Measurements from ENCODE around the gene GSG1L.

Gene GSG1L

DNA sequence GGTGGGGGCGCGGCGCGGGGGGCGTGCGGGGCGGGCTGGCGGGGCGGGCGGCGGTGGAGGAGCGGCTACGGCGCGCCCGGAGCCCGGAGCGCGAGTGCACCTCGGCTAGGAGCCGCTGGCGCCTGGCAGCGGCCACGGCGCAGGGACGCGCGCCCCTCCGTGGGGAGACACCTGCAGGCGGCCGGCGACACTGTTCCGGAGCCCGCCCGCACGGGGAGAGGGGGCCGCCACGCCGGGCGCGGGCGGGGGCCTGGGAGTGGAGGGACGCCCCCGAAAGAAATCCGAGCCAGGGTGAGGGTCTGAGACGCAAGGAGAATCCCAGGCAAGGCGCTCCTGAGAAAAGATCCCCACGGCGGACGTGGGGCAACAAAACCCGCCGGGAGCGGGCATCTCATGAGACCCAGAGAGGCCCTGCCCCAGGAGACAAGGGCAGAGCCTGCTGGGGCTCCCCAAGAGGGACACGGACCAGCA, at the start of gene GSG1L:
GSG1L (minus strand) TSS at position 124 of the 471 bp plus-strand sequence. CDS start 290 bp downstream, outside the sequence.
- no peaks in the 10 kb centered on the region for H3K9me3 ChIP-seq (ENCODE audit: severe bottlenecking)
- DNase-seq = peak; percentile 44
- peak within 1 kb of the TSS; percentile 51 for H3K4me3 ChIP-seq (ENCODE audit: low read depth, low read length)
- H3K27me3 ChIP-seq (ENCODE audit: insufficient read depth, low read depth, severe bottlenecking) = no peaks in the 10 kb centered on the region
- TF ChIP-seq, protein P1, sequence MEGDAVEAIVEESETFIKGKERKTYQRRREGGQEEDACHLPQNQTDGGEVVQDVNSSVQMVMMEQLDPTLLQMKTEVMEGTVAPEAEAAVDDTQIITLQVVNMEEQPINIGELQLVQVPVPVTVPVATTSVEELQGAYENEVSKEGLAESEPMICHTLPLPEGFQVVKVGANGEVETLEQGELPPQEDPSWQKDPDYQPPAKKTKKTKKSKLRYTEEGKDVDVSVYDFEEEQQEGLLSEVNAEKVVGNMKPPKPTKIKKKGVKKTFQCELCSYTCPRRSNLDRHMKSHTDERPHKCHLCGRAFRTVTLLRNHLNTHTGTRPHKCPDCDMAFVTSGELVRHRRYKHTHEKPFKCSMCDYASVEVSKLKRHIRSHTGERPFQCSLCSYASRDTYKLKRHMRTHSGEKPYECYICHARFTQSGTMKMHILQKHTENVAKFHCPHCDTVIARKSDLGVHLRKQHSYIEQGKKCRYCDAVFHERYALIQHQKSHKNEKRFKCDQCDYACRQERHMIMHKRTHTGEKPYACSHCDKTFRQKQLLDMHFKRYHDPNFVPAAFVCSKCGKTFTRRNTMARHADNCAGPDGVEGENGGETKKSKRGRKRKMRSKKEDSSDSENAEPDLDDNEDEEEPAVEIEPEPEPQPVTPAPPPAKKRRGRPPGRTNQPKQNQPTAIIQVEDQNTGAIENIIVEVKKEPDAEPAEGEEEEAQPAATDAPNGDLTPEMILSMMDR (IDR thresholded peaks at IDR 0.05; ENCODE audit: low read depth, low read length) = peak; percentile 59
- H3K36me3 ChIP-seq = no peaks in the 10 kb centered on the region
- no peak within 1 kb of the TSS for H3K27ac ChIP-seq

- Histone ChIP-seq H3K27ac (no peak overlapping the region), H3K9me3 (ENCODE audit: severe bottlenecking) (no peaks in the 10 kb centered on the region), H3K36me3 (peaks cover 81% of the 10 kb centered on the region), H3K27me3 (ENCODE audit: insufficient read depth, low read depth, severe bottlenecking) (no peaks in the 10 kb centered on the region), H3K4me3 (ENCODE audit: low read depth, low read length) (no peak overlapping the region)
- DNase-seq = no peak
- TF ChIP-seq, protein P1 (IDR thresholded peaks at IDR 0.05; ENCODE audit: low read depth, low read length) = no peak
Observed at GRCh38 chr16:28112908-28113307, 49.4 kb upstream of the GSG1L start.

GRCh38 chr16:28110977-28111376, 47.5 kb upstream of the GSG1L start:
- Histone ChIP-seq H3K4me3 (ENCODE audit: low read depth, low read length) (no peak overlapping the region), H3K36me3 (peaks cover 88% of the 10 kb centered on the region), H3K27me3 (ENCODE audit: insufficient read depth, low read depth, severe bottlenecking) (no peaks in the 10 kb centered on the region), H3K27ac (no peak overlapping the region), H3K9me3 (ENCODE audit: severe bottlenecking) (no peaks in the 10 kb centered on the region)
- no peak for DNase-seq
- TF ChIP-seq, protein P1 (IDR thresholded peaks at IDR 0.05; ENCODE audit: low read depth, low read length) = no peak

- TF ChIP-seq, protein P1 (IDR thresholded peaks at IDR 0.05; ENCODE audit: low read depth, low read length) = no peak
Observed at GRCh38 chr16:28110479-28110878, 47.0 kb upstream of the GSG1L start.

GRCh38 chr16:28110074-28110473, 46.6 kb upstream of the GSG1L start:
- Histone ChIP-seq H3K27ac (no peak overlapping the region), H3K36me3 (peaks cover 89% of the 10 kb centered on the region)
- no peak for DNase-seq

More at GRCh38 chr16:28110479-28110878, 47.0 kb upstream of the GSG1L start:
- DNase-seq = no peak
- Histone ChIP-seq H3K27ac (no peak overlapping the region), H3K4me3 (ENCODE audit: low read depth, low read length) (no peak overlapping the region), H3K36me3 (peaks cover 88% of the 10 kb centered on the region), H3K9me3 (ENCODE audit: severe bottlenecking) (no peaks in the 10 kb centered on the region), H3K27me3 (ENCODE audit: insufficient read depth, low read depth, severe bottlenecking) (no peaks in the 10 kb centered on the region)

More at GRCh38 chr16:28110074-28110473, 46.6 kb upstream of the GSG1L start:
- Histone ChIP-seq H3K4me3 (ENCODE audit: low read depth, low read length) (no peak overlapping the region), H3K27me3 (ENCODE audit: insufficient read depth, low read depth, severe bottlenecking) (no peaks in the 10 kb centered on the region), H3K9me3 (ENCODE audit: severe bottlenecking) (no peaks in the 10 kb centered on the region)
- TF ChIP-seq, protein P1 (IDR thresholded peaks at IDR 0.05; ENCODE audit: low read depth, low read length) = no peak
